ENCODE data around the gene SLCO2B1.

Gene SLCO2B1

GRCh38 chr11:75140269-75141138, 10.4 kb upstream of the SLCO2B1 start:
- Histone ChIP-seq H3K27ac (no peak overlapping the region), H3K79me2 (no peaks in the 10 kb centered on the region), H3K36me3 (ENCODE audit: control insufficient read depth, insufficient read depth, low read length) (no peaks in the 10 kb centered on the region), H3K4me1 (no peaks in the 10 kb centered on the region), H3K9me3 (ENCODE audit: control insufficient read depth, low read length) (no peaks in the 10 kb centered on the region), H2AFZ (no peak overlapping the region), H3K27me3 (ENCODE audit: control insufficient read depth, insufficient read depth, low read length) (no peaks in the 10 kb centered on the region), H3K4me3 (ENCODE audit: low read depth, low read length) (no peak overlapping the region), H3K9ac (no peak overlapping the region), H3K4me2 (ENCODE audit: low read length) (no peak overlapping the region)
- peak; percentile 82 for TF ChIP-seq CTCF (IDR thresholded peaks at IDR 0.05)

- Histone ChIP-seq H3K79me2 (no peaks in the 10 kb centered on the region), H2AFZ (no peak overlapping the region), H3K4me3 (ENCODE audit: low read depth, low read length) (no peak overlapping the region), H3K36me3 (ENCODE audit: control insufficient read depth, insufficient read depth, low read length) (no peaks in the 10 kb centered on the region), H3K4me2 (ENCODE audit: low read length) (no peak overlapping the region), H3K27me3 (ENCODE audit: control insufficient read depth, insufficient read depth, low read length) (no peaks in the 10 kb centered on the region), H3K27ac (no peak overlapping the region), H3K4me1 (no peaks in the 10 kb centered on the region), H3K9me3 (ENCODE audit: control insufficient read depth, low read length) (no peaks in the 10 kb centered on the region), H3K9ac (no peak overlapping the region)
- no peak for TF ChIP-seq CTCF (IDR thresholded peaks at IDR 0.05)
Observed at GRCh38 chr11:75141166-75141565, 9.7 kb upstream of the SLCO2B1 start.

- Histone ChIP-seq H2AFZ (no peak overlapping the region), H3K27me3 (ENCODE audit: control insufficient read depth, insufficient read depth, low read length) (no peaks in the 10 kb centered on the region), H3K27ac (no peak overlapping the region), H3K9me3 (ENCODE audit: control insufficient read depth, low read length) (no peaks in the 10 kb centered on the region), H3K4me3 (ENCODE audit: low read depth, low read length) (no peak overlapping the region), H3K4me1 (no peaks in the 10 kb centered on the region), H3K79me2 (no peaks in the 10 kb centered on the region), H3K36me3 (ENCODE audit: control insufficient read depth, insufficient read depth, low read length) (no peaks in the 10 kb centered on the region), H3K9ac (no peak overlapping the region), H3K4me2 (ENCODE audit: low read length) (no peak overlapping the region)
- no peak for TF ChIP-seq CTCF (IDR thresholded peaks at IDR 0.05)
Observed at GRCh38 chr11:75142714-75143419, 8.0 kb upstream of the SLCO2B1 start.

- H3K4me2 ChIP-seq (ENCODE audit: low read length): no peak overlapping the region
- no peak for TF ChIP-seq CTCF (IDR thresholded peaks at IDR 0.05)
- H3K79me2 ChIP-seq: no peaks in the 10 kb centered on the region
- H3K27me3 ChIP-seq (ENCODE audit: control insufficient read depth, insufficient read depth, low read length): no peaks in the 10 kb centered on the region
- no peak overlapping the region for H3K4me3 ChIP-seq (ENCODE audit: low read depth, low read length)
- no peaks in the 10 kb centered on the region for H3K4me1 ChIP-seq
- H3K36me3 ChIP-seq (ENCODE audit: control insufficient read depth, insufficient read depth, low read length): no peaks in the 10 kb centered on the region
- no peak overlapping the region for H3K27ac ChIP-seq
- H3K9ac ChIP-seq: no peak overlapping the region
- no peak overlapping the region for H2AFZ ChIP-seq
- no peaks in the 10 kb centered on the region for H3K9me3 ChIP-seq (ENCODE audit: control insufficient read depth, low read length)
Observed at GRCh38 chr11:75143420-75143731, 7.5 kb upstream of the SLCO2B1 start.

GRCh38 chr11:75144716-75145014, 6.2 kb upstream of the SLCO2B1 start:
- H3K9ac ChIP-seq: no peak overlapping the region
- no peak overlapping the region for H2AFZ ChIP-seq

More at GRCh38 chr11:75144716-75145014, 6.2 kb upstream of the SLCO2B1 start:
- H3K4me2 ChIP-seq (ENCODE audit: low read length): no peak overlapping the region
- no peaks in the 10 kb centered on the region for H3K27me3 ChIP-seq (ENCODE audit: control insufficient read depth, insufficient read depth, low read length)
- no peaks in the 10 kb centered on the region for H3K79me2 ChIP-seq
- H3K4me1 ChIP-seq: no peaks in the 10 kb centered on the region
- H3K36me3 ChIP-seq (ENCODE audit: control insufficient read depth, insufficient read depth, low read length): no peaks in the 10 kb centered on the region
- H3K9me3 ChIP-seq (ENCODE audit: control insufficient read depth, low read length): no peaks in the 10 kb centered on the region
- no peak for TF ChIP-seq CTCF (IDR thresholded peaks at IDR 0.05)
- no peak overlapping the region for H3K27ac ChIP-seq
- no peak overlapping the region for H3K4me3 ChIP-seq (ENCODE audit: low read depth, low read length)
